ENCODE measurements around the gene MRPL27. TPM values are rescaled to one million over a fixed set of nuclear protein-coding genes. Genes with fewer than 3 reads are reported as not detected.
"Not testable (repeated sequence)": the region's sequence is repeated elsewhere in the genome, so short reads cannot be mapped to it uniquely, and the experiment has no call there.

Gene MRPL27
- polyA plus RNA-seq (2013, experiment 1 of 2): 89.0 TPM
- 76.3 TPM for polyA plus RNA-seq (2013, experiment 2 of 2)

DNA sequence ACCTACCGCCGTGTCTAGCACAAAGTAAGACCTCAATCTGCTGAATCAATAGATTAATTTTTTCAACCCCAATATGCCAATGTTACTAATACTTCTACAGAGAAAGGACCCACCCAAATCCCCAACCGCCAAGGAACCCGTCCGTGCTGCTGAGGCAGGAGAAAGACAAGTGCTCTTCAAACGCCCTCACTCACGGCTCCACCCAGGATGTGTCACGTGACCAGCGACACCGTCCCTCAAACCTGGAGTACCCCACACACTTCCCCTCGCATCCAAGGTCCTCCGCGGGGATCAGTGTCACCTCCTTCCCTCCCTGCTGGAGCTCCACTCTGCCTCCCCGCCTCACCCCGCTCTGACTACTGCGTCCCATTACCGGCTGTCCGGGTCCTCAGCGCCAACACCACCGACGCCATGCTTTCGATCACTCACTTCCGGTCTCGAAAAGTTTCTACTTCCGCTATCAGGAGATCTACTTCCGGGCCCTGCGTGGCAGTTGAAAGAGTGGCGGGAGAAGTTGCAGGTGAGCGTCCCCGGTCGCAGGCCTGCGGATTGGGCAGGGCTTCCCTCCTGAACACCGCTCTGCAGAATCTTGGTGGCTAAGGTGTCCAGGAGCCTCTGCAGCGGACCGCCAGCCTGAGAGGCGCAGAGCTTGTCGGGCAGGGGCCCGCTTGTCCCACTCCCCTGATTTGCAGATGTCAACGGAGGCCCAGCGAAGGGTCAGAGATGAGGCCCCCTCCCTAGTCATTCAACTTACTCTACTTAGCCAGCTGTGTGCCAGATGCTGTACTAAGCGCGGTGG, at the start of gene MRPL27, which contains the start of gene EME1:
MRPL27 (minus strand) TSS at position 427 of the 799 bp plus-strand sequence; CDS start at position 413, 14 bp downstream.
EME1 (plus strand) TSS at position 472 of the 799 bp plus-strand sequence. CDS start 1,980 bp downstream, outside the sequence.
- peaks cover 7% of the 10 kb centered on the region; the same call in 1 of the 2 replicates for H3K4me1 ChIP-seq (ENCODE audit: insufficient read depth, low read length)
- H3K27ac ChIP-seq (ENCODE audit: low read depth, low read length): peak within 1 kb of the TSS; percentile 90
- H3K9ac ChIP-seq (ENCODE audit: low read depth, low read length): peak within 1 kb of the TSS; percentile 95
- H3K36me3 ChIP-seq (ENCODE audit: insufficient read depth, low read length): peaks cover 64% of the 10 kb centered on the region
- H3K9me3 ChIP-seq (ENCODE audit: insufficient read depth, low read depth, low read length): no peaks in the 10 kb centered on the region
- peak within 1 kb of the TSS; percentile 90 for H3K4me3 ChIP-seq (ENCODE audit: low read length)
- 2% methylated on average over 42 of the region's 42 CpGs for WGBS
- H3K27me3 ChIP-seq (ENCODE audit: insufficient read depth, low read length): no peaks in the 10 kb centered on the region

- Histone ChIP-seq H3K9ac (ENCODE audit: low read depth, low read length) (no peak overlapping the region), H3K27me3 (ENCODE audit: insufficient read depth, low read length) (peaks cover 15% of the 10 kb centered on the region), H3K27ac (ENCODE audit: low read depth, low read length) (no peak overlapping the region), H3K9me3 (ENCODE audit: insufficient read depth, low read depth, low read length) (peaks cover 4% of the 10 kb centered on the region; the same call in 1 of the 2 replicates), H3K36me3 (ENCODE audit: insufficient read depth, low read length) (no peaks in the 10 kb centered on the region), H3K4me1 (ENCODE audit: insufficient read depth, low read length) (peaks cover 11% of the 10 kb centered on the region; the same call in 1 of the 2 replicates), H3K4me3 (ENCODE audit: low read length) (no peak overlapping the region)
- 92% methylated on average over 2 of the region's 2 CpGs for WGBS
These were observed 49.8 kb upstream of the MRPL27 start for GRCh38 chr17:50422738-50423137.

GRCh38 chr17:50421308-50422051, 48.5 kb upstream of the MRPL27 start:
- no peaks in the 10 kb centered on the region for H3K36me3 ChIP-seq (ENCODE audit: insufficient read depth, low read length)
- peaks cover 3% of the 10 kb centered on the region; the same call in 1 of the 2 replicates for H3K4me1 ChIP-seq (ENCODE audit: insufficient read depth, low read length)
- no peak overlapping the region for H3K27ac ChIP-seq (ENCODE audit: low read depth, low read length)
- 91% methylated on average over 2 of the region's 3 CpGs for WGBS
- H3K9me3 ChIP-seq (ENCODE audit: insufficient read depth, low read depth, low read length): peaks cover 4% of the 10 kb centered on the region; the same call in 1 of the 2 replicates
- no peak overlapping the region for H3K9ac ChIP-seq (ENCODE audit: low read depth, low read length)
- no peak overlapping the region for H3K4me3 ChIP-seq (ENCODE audit: low read length)
- H3K27me3 ChIP-seq (ENCODE audit: insufficient read depth, low read length): peaks cover 15% of the 10 kb centered on the region

GRCh38 chr17:50420419-50421112, 47.6 kb upstream of the MRPL27 start:
- no peak overlapping the region for H3K4me3 ChIP-seq (ENCODE audit: low read length)
- H3K9ac ChIP-seq (ENCODE audit: low read depth, low read length): no peak overlapping the region
- H3K36me3 ChIP-seq (ENCODE audit: insufficient read depth, low read length): no peaks in the 10 kb centered on the region
- no peak overlapping the region for H3K27ac ChIP-seq (ENCODE audit: low read depth, low read length)
- H3K27me3 ChIP-seq (ENCODE audit: insufficient read depth, low read length): peaks cover 12% of the 10 kb centered on the region
- H3K4me1 ChIP-seq (ENCODE audit: insufficient read depth, low read length): peaks cover under 1% of the 10 kb centered on the region; the same call in 1 of the 2 replicates
- 94% methylated on average over 6 of the region's 6 CpGs for WGBS
- H3K9me3 ChIP-seq (ENCODE audit: insufficient read depth, low read depth, low read length): peaks cover 4% of the 10 kb centered on the region; the same call in 1 of the 2 replicates

DNA sequence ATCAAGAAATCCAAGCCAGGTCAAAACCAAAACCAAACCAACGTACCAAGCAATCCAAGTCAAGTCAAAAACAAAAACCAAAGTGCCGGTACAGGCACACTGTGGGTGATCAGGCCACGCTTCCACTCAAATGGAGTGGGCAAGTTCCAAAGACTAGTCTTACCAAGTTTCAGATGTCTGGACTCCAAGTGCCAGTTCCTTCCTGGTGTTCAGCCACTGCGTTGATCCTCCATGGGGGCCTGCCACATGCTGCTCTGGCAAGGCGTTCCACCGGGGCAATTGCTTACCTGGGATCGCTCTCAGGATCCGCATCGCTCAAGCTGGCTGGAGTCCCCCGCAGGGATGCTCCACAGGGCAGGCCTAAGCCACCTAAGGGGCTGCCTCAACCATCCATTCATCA, 46.6 kb upstream of the MRPL27 start:
- H3K27me3 ChIP-seq (ENCODE audit: insufficient read depth, low read length); H3K27ac ChIP-seq (ENCODE audit: low read depth, low read length); H3K36me3 ChIP-seq (ENCODE audit: insufficient read depth, low read length); H3K4me3 ChIP-seq (ENCODE audit: low read length); H3K4me1 ChIP-seq (ENCODE audit: insufficient read depth, low read length); H3K9ac ChIP-seq (ENCODE audit: low read depth, low read length); H3K9me3 ChIP-seq (ENCODE audit: insufficient read depth, low read depth, low read length): not testable (repeated sequence)
- WGBS: 96% methylated on average over 10 of the region's 10 CpGs

DNA sequence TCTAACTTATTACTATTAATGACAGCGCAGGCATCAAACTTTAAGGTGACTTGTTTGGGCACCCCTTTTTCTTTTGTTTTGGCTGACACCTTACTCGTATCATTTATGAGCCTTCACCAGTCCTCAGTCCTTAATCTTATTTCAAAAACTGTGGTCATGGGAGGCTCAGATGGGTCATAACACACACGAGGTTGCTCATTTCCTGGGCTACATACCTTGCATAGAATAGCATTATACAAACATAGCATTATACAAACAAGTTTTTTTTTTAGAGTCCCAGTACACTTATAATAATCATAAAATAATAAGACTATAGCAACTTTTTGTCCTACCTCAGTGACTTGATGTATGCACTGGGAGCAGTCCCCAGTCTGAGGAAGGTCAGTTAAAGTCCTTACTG, 41.8 kb upstream of the MRPL27 start:
- Histone ChIP-seq H3K27me3 (ENCODE audit: insufficient read depth, low read length) (no peaks in the 10 kb centered on the region), H3K4me3 (ENCODE audit: low read length) (no peak overlapping the region), H3K9me3 (ENCODE audit: insufficient read depth, low read depth, low read length) (peaks cover 4% of the 10 kb centered on the region; the same call in 1 of the 2 replicates), H3K27ac (ENCODE audit: low read depth, low read length) (no peak overlapping the region), H3K36me3 (ENCODE audit: insufficient read depth, low read length) (no peaks in the 10 kb centered on the region), H3K4me1 (ENCODE audit: insufficient read depth, low read length) (no peaks in the 10 kb centered on the region), H3K9ac (ENCODE audit: low read depth, low read length) (no peak overlapping the region)
- 90% methylated on average over 3 of the region's 3 CpGs for WGBS

- H3K36me3 ChIP-seq (ENCODE audit: insufficient read depth, low read length): no peaks in the 10 kb centered on the region
- H3K27me3 ChIP-seq (ENCODE audit: insufficient read depth, low read length): no peaks in the 10 kb centered on the region
- H3K4me1 ChIP-seq (ENCODE audit: insufficient read depth, low read length): no peaks in the 10 kb centered on the region
- 86% methylated on average over 4 of the region's 4 CpGs for WGBS
- H3K9ac ChIP-seq (ENCODE audit: low read depth, low read length): no peak overlapping the region
- H3K9me3 ChIP-seq (ENCODE audit: insufficient read depth, low read depth, low read length): no peaks in the 10 kb centered on the region
- no peak overlapping the region for H3K27ac ChIP-seq (ENCODE audit: low read depth, low read length)
- H3K4me3 ChIP-seq (ENCODE audit: low read length): no peak overlapping the region
These were observed 39.3 kb upstream of the MRPL27 start for GRCh38 chr17:50412188-50412732.

DNA sequence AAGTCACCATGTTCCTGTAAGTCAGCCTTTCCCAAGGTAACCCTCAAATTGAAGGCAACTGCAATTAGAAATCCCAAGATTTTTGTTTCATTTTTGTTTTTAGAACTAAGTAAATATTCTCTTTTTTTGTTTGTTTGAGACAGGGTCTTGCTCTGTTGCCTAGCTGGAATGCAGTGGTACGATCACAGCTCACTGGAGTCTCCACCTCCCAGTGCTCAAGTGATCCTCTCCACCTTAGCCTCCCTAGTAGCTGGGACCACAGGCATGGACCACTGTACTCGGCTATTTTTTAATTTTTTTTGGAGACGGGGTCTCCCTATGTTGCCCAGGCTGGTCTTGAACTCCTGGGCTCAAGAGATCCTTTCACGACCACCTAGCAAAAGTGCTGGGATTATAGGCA, 34.9 kb upstream of the MRPL27 start:
- Histone ChIP-seq H3K9ac (ENCODE audit: low read depth, low read length) (no peak overlapping the region), H3K27me3 (ENCODE audit: insufficient read depth, low read length) (no peaks in the 10 kb centered on the region), H3K4me1 (ENCODE audit: insufficient read depth, low read length) (no peaks in the 10 kb centered on the region), H3K4me3 (ENCODE audit: low read length) (no peak overlapping the region), H3K36me3 (ENCODE audit: insufficient read depth, low read length) (no peaks in the 10 kb centered on the region), H3K27ac (ENCODE audit: low read depth, low read length) (no peak overlapping the region), H3K9me3 (ENCODE audit: insufficient read depth, low read depth, low read length) (no peaks in the 10 kb centered on the region)
- 95% methylated on average over 4 of the region's 4 CpGs for WGBS

- no peak overlapping the region for H3K9ac ChIP-seq (ENCODE audit: low read depth, low read length)
- no peaks in the 10 kb centered on the region for H3K36me3 ChIP-seq (ENCODE audit: insufficient read depth, low read length)
- H3K9me3 ChIP-seq (ENCODE audit: insufficient read depth, low read depth, low read length): no peaks in the 10 kb centered on the region
- WGBS: 84% methylated on average over 5 of the region's 5 CpGs
- H3K4me3 ChIP-seq (ENCODE audit: low read length): no peak overlapping the region
- H3K4me1 ChIP-seq (ENCODE audit: insufficient read depth, low read length): no peaks in the 10 kb centered on the region
- H3K27me3 ChIP-seq (ENCODE audit: insufficient read depth, low read length): no peaks in the 10 kb centered on the region
- no peak overlapping the region for H3K27ac ChIP-seq (ENCODE audit: low read depth, low read length)
These were observed 33.6 kb upstream of the MRPL27 start for GRCh38 chr17:50406578-50406977.

- not testable (repeated sequence) for H3K4me3 ChIP-seq (ENCODE audit: low read length); H3K27me3 ChIP-seq (ENCODE audit: insufficient read depth, low read length); H3K36me3 ChIP-seq (ENCODE audit: insufficient read depth, low read length); H3K4me1 ChIP-seq (ENCODE audit: insufficient read depth, low read length); H3K9ac ChIP-seq (ENCODE audit: low read depth, low read length); H3K9me3 ChIP-seq (ENCODE audit: insufficient read depth, low read depth, low read length); H3K27ac ChIP-seq (ENCODE audit: low read depth, low read length)
- WGBS: 86% methylated on average over 4 of the region's 4 CpGs
These were observed 32.4 kb upstream of the MRPL27 start for GRCh38 chr17:50405351-50405750.

Data from HUES64 (cell line).